Measurements from ENCODE around the gene MDC1. TPM values are rescaled to one million over a fixed set of nuclear protein-coding genes. Genes with fewer than 3 reads are reported as not detected.

Gene MDC1
- polyA plus RNA-seq, 1 of the 3 experiments (the other 2 are of a cell fraction): 10.4 TPM

DNA sequence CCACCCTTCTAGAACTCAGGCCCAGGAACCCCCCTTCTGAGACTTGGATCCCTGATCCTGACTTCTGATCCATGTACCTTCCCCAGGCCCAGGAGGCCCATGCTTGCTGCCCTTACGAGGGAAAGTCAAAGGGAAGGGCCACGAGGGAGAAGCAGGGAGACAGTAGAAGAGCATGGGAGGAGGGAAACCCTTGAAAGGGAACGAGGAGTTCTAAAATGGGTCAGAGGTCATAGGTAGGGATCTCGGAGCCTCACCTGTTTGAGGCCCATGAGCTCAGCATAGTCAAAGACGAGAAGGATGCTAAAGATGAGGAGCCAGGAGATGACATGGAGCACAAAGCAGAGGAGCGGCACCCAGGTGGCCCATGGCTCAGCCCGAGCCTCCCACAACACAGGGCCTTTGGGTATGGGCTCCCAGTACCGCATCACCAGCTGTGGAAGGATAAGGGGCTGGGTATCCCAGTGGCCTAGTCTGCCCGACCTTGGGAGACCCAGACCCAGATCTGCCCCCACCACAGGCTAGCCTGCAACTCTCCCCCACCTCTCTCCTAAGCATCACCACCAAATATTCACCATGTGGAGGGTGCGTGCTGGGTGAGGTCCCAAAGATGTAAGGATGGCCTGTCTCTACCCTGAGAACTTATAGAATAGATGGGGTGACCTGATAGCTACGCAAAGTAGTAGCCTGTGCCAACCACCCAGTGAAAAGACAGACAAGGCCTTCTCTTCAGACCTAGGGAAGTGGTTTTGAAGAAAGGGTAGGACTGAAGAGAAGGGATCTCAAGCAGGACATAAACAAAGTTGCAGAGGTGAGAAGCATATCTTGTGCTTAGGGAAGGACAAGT is 27.8 kb downstream of the MDC1 start (continued):
- TF ChIP-seq GATA2 (CRISPR knock-in tag; IDR thresholded peaks at IDR 0.05): no peak

DNA sequence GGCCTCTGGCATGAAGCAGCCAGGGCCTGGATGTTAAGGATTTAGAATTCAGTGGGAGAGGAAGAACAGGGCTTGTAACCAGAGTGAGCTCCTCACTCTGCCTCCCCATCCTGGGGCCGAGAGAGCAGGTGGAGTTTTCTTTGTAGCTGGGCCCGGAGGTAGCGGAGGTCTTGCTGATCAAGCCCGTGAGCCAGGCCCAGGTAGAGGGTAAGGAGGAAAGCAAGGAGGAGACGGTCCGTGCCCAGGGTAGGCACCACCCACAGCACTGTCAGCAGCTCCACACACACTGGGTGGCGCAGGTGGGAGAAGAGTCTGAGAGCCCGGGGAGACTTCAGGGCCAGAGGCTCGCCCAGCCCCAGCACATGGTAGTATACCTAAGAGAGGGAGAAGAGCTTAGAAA is 28.5 kb downstream of the MDC1 start:
- H3K36me3 ChIP-seq (replicated peaks in 1 of 2; ENCODE audit: control insufficient read depth in 1 of 2, insufficient read depth in 2 of 2, low read length in 1 of 2): peaks cover 0 to 5% of the 10 kb centered on the region in 2 experiments
- WGBS (ENCODE audit: low lambda C conversion rate): 96% methylated on average over 9 of the region's 9 CpGs
- no peaks in the 10 kb centered on the region for H3K27me3 ChIP-seq (ENCODE audit: insufficient read depth)
- no peaks in the 10 kb centered on the region for H3K9me3 ChIP-seq
- ChIA-PET CTCF (interaction anchor here (1.0 to 29.8 kb wide), 5 partner anchors 8 to 34 kb away, joined by 3 to 838 read pairs (median 5); partner anchors contain the start of genes DHX16, FLOT1, MDC1 and TUBB), POLR2A (interaction anchor here (1.0 to 1.9 kb wide), 2 partner anchors 71 to 74 kb away, joined by 4 to 7 read pairs; partner anchors contain the start of gene MRPS18B)
- H4K20me1 ChIP-seq (ENCODE audit: insufficient read depth): no peaks in the 10 kb centered on the region; the same call in 1 of the 2 replicates
- H3K79me2 ChIP-seq (ENCODE audit: insufficient read depth): peaks cover 69% of the 10 kb centered on the region
- H3K9ac ChIP-seq: peak overlapping the region; percentile 97; the same call in 1 of the 2 replicates
- peak overlapping the region; percentile 98 for H3K4me2 ChIP-seq
- no peak overlapping the region for H2AFZ ChIP-seq (ENCODE audit: low read depth)
- H3K9me2 ChIP-seq: no peaks in the 10 kb centered on the region
- H3K27ac ChIP-seq (ENCODE audit: low read depth in 2 of 2, low read length in 1 of 2): peak overlapping the region in 1 of 2 experiments; percentile 97; a peak in 3 of 4 replicates
- peak overlapping the region in 1 of 2 experiments; percentile 74; a peak in 2 of 4 replicates for H3K4me3 ChIP-seq (ENCODE audit: low read depth in 2 of 2, low read length in 1 of 2)
- no peak for TF ChIP-seq GABPA (IDR thresholded peaks at IDR 0.05; ENCODE audit: low read depth)
- no peak for TF ChIP-seq TEAD4 (IDR thresholded peaks at IDR 0.05; ENCODE audit: borderline replicate concordance, insufficient read depth)
- TF ChIP-seq, protein P1, sequence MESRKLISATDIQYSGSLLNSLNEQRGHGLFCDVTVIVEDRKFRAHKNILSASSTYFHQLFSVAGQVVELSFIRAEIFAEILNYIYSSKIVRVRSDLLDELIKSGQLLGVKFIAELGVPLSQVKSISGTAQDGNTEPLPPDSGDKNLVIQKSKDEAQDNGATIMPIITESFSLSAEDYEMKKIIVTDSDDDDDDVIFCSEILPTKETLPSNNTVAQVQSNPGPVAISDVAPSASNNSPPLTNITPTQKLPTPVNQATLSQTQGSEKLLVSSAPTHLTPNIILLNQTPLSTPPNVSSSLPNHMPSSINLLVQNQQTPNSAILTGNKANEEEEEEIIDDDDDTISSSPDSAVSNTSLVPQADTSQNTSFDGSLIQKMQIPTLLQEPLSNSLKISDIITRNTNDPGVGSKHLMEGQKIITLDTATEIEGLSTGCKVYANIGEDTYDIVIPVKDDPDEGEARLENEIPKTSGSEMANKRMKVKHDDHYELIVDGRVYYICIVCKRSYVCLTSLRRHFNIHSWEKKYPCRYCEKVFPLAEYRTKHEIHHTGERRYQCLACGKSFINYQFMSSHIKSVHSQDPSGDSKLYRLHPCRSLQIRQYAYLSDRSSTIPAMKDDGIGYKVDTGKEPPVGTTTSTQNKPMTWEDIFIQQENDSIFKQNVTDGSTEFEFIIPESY (IDR thresholded peaks at IDR 0.05; ENCODE audit: borderline replicate concordance, low read depth): no peak
- TF ChIP-seq RAD21 (IDR thresholded peaks at IDR 0.05; ENCODE audit: low read length): no peak
- TF ChIP-seq SIN3A (IDR thresholded peaks at IDR 0.05; ENCODE audit: borderline replicate concordance, low read depth, low read length): no peak
- no peak for TF ChIP-seq FOXM1 (IDR thresholded peaks at IDR 0.05; ENCODE audit: low read depth)
- TF ChIP-seq JUND (IDR thresholded peaks at IDR 0.05): no peak
- no peak for TF ChIP-seq TCF12 (IDR thresholded peaks at IDR 0.05)
- TF ChIP-seq, protein P2, sequence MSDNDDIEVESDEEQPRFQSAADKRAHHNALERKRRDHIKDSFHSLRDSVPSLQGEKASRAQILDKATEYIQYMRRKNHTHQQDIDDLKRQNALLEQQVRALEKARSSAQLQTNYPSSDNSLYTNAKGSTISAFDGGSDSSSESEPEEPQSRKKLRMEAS (IDR thresholded peaks at IDR 0.05; ENCODE audit: low read depth): no peak
- TF ChIP-seq, protein P3, sequence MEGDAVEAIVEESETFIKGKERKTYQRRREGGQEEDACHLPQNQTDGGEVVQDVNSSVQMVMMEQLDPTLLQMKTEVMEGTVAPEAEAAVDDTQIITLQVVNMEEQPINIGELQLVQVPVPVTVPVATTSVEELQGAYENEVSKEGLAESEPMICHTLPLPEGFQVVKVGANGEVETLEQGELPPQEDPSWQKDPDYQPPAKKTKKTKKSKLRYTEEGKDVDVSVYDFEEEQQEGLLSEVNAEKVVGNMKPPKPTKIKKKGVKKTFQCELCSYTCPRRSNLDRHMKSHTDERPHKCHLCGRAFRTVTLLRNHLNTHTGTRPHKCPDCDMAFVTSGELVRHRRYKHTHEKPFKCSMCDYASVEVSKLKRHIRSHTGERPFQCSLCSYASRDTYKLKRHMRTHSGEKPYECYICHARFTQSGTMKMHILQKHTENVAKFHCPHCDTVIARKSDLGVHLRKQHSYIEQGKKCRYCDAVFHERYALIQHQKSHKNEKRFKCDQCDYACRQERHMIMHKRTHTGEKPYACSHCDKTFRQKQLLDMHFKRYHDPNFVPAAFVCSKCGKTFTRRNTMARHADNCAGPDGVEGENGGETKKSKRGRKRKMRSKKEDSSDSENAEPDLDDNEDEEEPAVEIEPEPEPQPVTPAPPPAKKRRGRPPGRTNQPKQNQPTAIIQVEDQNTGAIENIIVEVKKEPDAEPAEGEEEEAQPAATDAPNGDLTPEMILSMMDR (IDR thresholded peaks at IDR 0.05): no peak
- TF ChIP-seq, protein P4, sequence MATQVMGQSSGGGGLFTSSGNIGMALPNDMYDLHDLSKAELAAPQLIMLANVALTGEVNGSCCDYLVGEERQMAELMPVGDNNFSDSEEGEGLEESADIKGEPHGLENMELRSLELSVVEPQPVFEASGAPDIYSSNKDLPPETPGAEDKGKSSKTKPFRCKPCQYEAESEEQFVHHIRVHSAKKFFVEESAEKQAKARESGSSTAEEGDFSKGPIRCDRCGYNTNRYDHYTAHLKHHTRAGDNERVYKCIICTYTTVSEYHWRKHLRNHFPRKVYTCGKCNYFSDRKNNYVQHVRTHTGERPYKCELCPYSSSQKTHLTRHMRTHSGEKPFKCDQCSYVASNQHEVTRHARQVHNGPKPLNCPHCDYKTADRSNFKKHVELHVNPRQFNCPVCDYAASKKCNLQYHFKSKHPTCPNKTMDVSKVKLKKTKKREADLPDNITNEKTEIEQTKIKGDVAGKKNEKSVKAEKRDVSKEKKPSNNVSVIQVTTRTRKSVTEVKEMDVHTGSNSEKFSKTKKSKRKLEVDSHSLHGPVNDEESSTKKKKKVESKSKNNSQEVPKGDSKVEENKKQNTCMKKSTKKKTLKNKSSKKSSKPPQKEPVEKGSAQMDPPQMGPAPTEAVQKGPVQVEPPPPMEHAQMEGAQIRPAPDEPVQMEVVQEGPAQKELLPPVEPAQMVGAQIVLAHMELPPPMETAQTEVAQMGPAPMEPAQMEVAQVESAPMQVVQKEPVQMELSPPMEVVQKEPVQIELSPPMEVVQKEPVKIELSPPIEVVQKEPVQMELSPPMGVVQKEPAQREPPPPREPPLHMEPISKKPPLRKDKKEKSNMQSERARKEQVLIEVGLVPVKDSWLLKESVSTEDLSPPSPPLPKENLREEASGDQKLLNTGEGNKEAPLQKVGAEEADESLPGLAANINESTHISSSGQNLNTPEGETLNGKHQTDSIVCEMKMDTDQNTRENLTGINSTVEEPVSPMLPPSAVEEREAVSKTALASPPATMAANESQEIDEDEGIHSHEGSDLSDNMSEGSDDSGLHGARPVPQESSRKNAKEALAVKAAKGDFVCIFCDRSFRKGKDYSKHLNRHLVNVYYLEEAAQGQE (IDR thresholded peaks at IDR 0.05; ENCODE audit: low read depth, low read length): no peak
- TF ChIP-seq, protein P5, sequence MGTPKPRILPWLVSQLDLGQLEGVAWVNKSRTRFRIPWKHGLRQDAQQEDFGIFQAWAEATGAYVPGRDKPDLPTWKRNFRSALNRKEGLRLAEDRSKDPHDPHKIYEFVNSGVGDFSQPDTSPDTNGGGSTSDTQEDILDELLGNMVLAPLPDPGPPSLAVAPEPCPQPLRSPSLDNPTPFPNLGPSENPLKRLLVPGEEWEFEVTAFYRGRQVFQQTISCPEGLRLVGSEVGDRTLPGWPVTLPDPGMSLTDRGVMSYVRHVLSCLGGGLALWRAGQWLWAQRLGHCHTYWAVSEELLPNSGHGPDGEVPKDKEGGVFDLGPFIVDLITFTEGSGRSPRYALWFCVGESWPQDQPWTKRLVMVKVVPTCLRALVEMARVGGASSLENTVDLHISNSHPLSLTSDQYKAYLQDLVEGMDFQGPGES (IDR thresholded peaks at IDR 0.05; ENCODE audit: low read depth, low read length): no peak
- H3K4me1 ChIP-seq (ENCODE audit: control insufficient read depth in 1 of 2, insufficient read depth in 2 of 2, low read depth in 1 of 2, low read length in 1 of 2): peaks cover 17 to 53% of the 10 kb centered on the region in 2 experiments; a peak in 2 of 4 replicates
- DNase-seq: no peak
- H3F3A ChIP-seq (replicated peaks; ENCODE audit: insufficient read depth): peaks cover 2% of the 10 kb centered on the region

All from SK-N-SH (cell line).